GM18861 (cell line): ENCODE results near the gene RERE.

ENCODE experiments used
- ATAC-seq: cut with Tn5 transposase; IDR thresholded peaks from one replicate; pipeline ENCODE4 v1.9.1; 2021; ENCODE audit not compliant: unreplicated experiment

Gene RERE

GRCh38 chr1:8722366-8722765 is 95.1 kb downstream of the RERE start:
- no peak for ATAC-seq

DNA sequence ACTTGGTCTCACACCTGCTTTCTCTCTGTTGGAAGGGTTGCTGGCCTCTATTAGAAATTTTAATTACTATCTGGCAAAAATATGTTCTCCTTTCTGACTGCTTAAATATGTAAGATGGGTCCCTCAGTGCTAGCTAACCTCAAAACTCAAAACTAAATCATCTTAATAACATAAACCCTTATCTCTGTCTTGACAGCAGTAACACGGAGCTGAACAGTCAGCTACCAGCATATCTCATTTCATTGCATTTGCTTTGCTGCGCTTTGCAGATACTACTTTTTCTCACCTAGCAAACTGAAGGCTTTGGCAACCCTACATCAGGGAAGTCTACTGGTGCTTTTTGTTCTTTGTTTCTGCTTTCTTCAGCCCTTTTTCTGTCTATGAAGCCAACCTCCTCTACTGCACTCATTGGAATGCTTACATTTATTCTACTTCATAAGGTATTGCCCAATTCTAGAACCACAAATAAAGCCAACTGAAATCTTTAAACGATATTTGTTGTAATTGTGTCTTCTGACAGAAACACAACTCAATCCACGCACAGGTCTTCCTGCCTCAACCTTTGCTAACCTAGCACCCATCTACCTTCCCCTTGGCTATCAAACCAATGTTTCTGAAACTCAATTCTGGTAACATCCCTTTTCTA is 95.6 kb downstream of the RERE start:
- ATAC-seq = no peak

DNA sequence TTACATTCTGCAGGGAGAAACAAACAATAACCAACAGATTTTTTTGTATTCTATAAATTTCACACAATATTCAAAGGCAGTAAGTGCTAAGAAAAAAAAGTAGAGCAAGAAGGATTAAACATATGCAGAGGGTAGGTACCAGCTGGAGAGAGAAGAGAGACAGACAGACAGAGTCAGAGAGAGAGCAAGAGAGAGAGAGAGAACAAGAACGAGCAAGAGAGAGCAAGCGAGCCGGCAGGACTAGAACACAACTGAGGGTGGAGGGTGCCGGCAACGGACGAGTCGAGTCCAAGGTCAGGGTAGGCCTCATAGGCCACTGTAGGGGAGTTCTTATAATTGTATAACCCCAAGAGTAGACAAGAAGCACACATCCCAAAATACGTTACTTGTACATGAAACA is 97.1 kb downstream of the RERE start:
- ATAC-seq = no peak

- ATAC-seq = no peak
These were observed 98.5 kb downstream of the RERE start for GRCh38 chr1:8718850-8719361.

- ATAC-seq = no peak
These were observed 100.3 kb downstream of the RERE start for GRCh38 chr1:8717148-8717547.

DNA sequence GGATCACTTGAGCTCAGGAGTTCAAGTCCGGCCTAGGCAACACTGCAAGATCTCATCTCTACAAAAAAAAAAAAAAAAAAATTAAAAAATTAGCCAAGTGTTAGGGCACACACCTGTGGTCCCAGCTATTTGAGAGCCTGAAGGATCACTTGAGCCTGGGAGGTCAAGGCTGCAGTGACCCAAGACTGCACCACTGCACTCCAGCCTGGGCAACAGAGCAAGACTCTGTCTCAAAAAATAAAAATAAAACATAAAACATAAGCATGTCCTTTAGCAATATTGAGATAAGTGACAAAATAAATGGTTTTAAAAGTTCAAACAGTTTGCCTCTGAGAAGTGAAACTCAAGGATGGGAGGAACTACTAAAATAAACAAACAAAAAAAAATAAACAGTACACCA is 101.2 kb downstream of the RERE start:
- ATAC-seq = no peak

DNA sequence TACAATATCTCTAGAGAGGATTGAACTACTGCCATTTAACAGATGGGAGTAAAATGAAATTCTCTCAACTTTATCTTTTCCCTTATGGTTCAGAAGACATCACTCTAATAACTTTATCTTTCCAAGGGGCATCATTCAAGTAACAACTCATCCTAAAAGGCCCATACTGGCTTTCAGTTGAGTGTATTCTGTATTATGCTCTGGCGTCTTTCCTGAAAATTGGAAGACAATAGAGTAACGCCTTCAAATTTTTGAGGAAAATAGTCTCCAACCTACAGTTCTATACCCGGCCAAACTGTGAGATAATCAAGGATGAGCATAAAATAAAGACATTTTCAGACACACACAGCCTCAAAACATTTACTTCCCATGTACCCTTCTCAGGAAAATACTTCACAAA is 103.3 kb downstream of the RERE start:
- no peak for ATAC-seq

- peak; percentile 53 for ATAC-seq
These were observed 104.8 kb downstream of the RERE start for GRCh38 chr1:8712413-8713231.

GRCh38 chr1:8711873-8712412 is 105.5 kb downstream of the RERE start:
- peak; percentile 11 for ATAC-seq

- ATAC-seq = no peak
These were observed 106.3 kb downstream of the RERE start for GRCh38 chr1:8711151-8711550.

- ATAC-seq = no peak
These were observed 109.2 kb downstream of the RERE start for GRCh38 chr1:8708259-8708658.

- ATAC-seq = no peak
These were observed 110.4 kb downstream of the RERE start for GRCh38 chr1:8706995-8707396.

DNA sequence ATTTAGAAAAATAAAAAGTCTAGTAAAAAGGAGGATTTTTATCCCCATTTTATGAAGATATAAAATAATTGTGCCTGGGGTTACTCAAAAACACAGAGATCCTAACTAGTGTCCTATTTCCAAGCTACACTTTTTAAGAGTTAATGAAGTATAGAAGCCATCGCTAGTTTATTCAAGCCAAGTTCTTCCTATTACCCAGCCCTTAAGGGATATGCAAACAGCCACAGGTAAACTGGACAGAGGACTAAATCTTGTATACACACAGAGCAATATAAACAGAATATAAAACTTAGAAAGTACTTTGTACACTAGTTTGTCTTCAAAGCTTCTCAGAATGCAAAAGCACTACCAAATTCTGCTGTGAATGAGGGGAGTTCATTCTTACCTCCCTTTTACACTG is 111.1 kb downstream of the RERE start:
- no peak for ATAC-seq

DNA sequence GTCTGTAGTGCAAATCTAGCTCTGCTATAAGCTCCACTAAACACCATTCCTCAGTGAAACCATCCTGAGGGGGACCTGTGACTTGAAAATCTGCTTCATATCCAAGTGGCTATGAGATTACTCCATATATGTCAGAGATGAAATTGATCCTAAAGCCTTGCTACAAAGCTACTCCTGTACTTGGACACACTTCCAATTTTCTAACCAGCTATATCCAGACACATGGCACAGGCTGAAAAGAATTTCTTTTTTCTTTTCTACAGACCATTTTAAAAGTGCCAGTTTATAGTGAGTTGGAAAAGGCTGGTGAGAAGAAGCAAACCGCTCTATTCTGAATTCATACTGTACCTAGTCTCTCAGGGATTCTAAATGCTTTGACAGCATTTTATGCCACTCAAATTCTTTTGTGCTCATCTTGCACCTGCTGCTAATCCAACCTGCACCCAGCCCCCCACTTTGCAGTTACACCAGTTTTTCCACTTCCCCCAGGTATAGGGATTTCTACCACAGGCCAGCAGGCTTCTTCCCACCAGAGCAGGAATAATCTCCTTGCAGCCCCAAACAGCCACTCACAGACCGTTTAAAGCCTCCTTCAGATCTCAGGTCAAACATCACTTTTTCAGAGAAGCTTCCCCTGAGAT is 112.5 kb downstream of the RERE start:
- ATAC-seq = no peak

GRCh38 chr1:8702850-8703810 is 114.3 kb downstream of the RERE start:
- peak; percentile 39 for ATAC-seq

- no peak for ATAC-seq
These were observed 115.0 kb downstream of the RERE start for GRCh38 chr1:8702472-8702849.

DNA sequence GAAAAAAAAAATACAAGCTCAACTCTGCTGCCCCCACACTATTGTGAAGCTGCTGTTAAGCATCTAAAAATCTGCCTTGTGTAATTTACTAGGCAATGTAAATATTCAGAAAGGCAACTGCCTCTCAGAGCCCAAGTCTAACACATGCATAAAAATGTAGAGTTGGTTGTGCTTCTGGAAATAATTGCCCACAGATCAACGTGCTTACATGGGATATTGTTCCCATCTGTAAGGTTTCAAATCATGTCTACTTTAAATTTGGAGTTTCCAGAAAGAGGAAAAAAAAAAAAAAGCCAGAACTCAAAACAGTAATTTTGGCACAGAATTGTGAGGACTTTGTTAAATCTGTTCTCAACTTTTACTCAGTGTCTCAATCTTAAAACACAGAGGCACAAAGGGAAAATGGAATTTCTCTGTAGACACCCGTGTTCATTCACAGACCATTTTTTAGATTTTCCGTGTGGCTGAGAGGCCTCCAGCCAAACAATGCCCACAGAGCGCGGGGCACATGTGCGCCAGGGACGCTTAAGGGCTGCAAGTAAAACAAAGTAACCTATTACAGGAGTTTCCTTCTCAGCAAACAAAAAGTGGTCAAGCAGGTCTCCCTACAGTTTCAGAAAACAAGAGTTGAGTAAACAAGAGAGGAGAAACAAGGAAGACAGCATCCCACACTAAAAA is 115.5 kb downstream of the RERE start:
- no peak for ATAC-seq

DNA sequence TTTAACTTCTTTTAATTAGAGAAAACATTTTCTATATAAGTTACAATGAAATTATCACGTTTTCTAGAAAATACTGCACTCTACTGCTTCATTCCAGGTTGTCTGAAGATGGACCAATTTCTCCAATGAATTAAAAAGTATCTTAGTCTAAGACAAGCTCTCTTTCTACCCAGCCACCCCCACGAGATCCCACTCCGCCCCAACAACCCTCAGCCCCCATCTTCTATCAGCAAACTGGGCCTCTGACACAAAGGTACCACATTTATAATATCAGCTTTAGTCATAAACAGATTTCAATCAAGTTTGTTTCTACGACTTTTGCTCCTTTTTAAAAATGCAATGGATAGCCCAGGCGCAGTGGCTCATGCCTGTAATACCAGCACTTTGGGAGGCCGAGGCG is 117.8 kb downstream of the RERE start:
- no peak for ATAC-seq

DNA sequence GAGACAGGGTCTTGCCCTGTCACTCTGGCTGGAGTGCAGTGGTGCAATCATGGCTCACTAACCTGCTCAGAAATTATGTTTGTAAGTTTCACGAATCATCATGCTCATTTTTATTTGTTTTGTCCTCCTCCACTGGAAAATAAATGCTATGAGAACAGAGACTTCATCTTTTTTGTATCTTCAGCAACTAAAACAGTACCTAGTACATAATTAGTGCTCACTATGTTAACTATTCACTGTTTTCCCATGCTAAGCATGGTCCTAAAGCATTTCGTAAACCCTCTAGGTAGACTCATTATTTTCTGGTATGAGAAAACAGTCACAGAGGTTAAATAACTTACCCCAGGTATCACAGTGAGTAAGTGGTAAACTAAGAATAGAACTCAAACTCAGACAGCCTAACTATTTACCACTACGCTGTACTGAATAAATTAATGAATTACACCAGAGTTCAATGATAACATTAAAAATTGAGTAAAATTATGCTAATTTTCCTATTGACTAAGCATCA is 118.4 kb downstream of the RERE start:
- no peak for ATAC-seq
